ENCODE results near the gene PODXL. TPM values are rescaled to one million over a fixed set of nuclear protein-coding genes. Genes with fewer than 3 reads are reported as not detected.
A peak's percentile ranks its signal among the peaks of the same experiment; 100 is the strongest.

Gene PODXL
- total and polyA plus RNA-seq, 2 of the 8 experiments (the other 6 are each of a cell fraction or from before 2014, with no cell fraction given) = 638 to 925 TPM

GRCh38 chr7:131604841-131605279 is 48.4 kb upstream of the PODXL start (continued):
- TF ChIP-seq, protein P1, sequence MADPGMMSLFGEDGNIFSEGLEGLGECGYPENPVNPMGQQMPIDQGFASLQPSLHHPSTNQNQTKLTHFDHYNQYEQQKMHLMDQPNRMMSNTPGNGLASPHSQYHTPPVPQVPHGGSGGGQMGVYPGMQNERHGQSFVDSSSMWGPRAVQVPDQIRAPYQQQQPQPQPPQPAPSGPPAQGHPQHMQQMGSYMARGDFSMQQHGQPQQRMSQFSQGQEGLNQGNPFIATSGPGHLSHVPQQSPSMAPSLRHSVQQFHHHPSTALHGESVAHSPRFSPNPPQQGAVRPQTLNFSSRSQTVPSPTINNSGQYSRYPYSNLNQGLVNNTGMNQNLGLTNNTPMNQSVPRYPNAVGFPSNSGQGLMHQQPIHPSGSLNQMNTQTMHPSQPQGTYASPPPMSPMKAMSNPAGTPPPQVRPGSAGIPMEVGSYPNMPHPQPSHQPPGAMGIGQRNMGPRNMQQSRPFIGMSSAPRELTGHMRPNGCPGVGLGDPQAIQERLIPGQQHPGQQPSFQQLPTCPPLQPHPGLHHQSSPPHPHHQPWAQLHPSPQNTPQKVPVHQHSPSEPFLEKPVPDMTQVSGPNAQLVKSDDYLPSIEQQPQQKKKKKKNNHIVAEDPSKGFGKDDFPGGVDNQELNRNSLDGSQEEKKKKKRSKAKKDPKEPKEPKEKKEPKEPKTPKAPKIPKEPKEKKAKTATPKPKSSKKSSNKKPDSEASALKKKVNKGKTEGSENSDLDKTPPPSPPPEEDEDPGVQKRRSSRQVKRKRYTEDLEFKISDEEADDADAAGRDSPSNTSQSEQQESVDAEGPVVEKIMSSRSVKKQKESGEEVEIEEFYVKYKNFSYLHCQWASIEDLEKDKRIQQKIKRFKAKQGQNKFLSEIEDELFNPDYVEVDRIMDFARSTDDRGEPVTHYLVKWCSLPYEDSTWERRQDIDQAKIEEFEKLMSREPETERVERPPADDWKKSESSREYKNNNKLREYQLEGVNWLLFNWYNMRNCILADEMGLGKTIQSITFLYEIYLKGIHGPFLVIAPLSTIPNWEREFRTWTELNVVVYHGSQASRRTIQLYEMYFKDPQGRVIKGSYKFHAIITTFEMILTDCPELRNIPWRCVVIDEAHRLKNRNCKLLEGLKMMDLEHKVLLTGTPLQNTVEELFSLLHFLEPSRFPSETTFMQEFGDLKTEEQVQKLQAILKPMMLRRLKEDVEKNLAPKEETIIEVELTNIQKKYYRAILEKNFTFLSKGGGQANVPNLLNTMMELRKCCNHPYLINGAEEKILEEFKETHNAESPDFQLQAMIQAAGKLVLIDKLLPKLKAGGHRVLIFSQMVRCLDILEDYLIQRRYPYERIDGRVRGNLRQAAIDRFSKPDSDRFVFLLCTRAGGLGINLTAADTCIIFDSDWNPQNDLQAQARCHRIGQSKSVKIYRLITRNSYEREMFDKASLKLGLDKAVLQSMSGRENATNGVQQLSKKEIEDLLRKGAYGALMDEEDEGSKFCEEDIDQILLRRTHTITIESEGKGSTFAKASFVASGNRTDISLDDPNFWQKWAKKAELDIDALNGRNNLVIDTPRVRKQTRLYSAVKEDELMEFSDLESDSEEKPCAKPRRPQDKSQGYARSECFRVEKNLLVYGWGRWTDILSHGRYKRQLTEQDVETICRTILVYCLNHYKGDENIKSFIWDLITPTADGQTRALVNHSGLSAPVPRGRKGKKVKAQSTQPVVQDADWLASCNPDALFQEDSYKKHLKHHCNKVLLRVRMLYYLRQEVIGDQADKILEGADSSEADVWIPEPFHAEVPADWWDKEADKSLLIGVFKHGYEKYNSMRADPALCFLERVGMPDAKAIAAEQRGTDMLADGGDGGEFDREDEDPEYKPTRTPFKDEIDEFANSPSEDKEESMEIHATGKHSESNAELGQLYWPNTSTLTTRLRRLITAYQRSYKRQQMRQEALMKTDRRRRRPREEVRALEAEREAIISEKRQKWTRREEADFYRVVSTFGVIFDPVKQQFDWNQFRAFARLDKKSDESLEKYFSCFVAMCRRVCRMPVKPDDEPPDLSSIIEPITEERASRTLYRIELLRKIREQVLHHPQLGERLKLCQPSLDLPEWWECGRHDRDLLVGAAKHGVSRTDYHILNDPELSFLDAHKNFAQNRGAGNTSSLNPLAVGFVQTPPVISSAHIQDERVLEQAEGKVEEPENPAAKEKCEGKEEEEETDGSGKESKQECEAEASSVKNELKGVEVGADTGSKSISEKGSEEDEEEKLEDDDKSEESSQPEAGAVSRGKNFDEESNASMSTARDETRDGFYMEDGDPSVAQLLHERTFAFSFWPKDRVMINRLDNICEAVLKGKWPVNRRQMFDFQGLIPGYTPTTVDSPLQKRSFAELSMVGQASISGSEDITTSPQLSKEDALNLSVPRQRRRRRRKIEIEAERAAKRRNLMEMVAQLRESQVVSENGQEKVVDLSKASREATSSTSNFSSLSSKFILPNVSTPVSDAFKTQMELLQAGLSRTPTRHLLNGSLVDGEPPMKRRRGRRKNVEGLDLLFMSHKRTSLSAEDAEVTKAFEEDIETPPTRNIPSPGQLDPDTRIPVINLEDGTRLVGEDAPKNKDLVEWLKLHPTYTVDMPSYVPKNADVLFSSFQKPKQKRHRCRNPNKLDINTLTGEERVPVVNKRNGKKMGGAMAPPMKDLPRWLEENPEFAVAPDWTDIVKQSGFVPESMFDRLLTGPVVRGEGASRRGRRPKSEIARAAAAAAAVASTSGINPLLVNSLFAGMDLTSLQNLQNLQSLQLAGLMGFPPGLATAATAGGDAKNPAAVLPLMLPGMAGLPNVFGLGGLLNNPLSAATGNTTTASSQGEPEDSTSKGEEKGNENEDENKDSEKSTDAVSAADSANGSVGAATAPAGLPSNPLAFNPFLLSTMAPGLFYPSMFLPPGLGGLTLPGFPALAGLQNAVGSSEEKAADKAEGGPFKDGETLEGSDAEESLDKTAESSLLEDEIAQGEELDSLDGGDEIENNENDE (IDR thresholded peaks at IDR 0.05; ENCODE audit: insufficient replicate concordance, low read length) = no peak
- TF ChIP-seq ATF3 (IDR thresholded peaks at IDR 0.05; ENCODE audit: insufficient read depth, low read depth, low read length) = no peak
- TF ChIP-seq BACH1 (IDR thresholded peaks at IDR 0.05; ENCODE audit: low read length) = no peak
- peak; percentile 1 for TF ChIP-seq KDM4A (IDR thresholded peaks at IDR 0.05; ENCODE audit: low read depth, low read length, severe bottlenecking)

All from H1 (cell line).